A673 (cell line): ENCODE data around the gene TAB3. TPM values are rescaled to one million over a fixed set of nuclear protein-coding genes. Genes with fewer than 3 reads are reported as not detected.

Experiments
- BruUV-seq: library from RNA; stranded (reverse); fragments of 400-500 nt; replicated peaks from 2 replicates; lab custom pipeline; 2021; lab: Mats Ljungman, UMichigan
- CTCF ChIA-PET: fragments of 300-600 bp; sonication (Branson Sonifier 250); formaldehyde crosslinking; loops from one replicate; lab custom pipeline; 2022; ENCODE audit warnings: antibody characterized with exemption; lab: Charles Lee
- POLR2A ChIA-PET: fragments of 300-600 bp; sonication (Branson Sonifier 250); formaldehyde crosslinking; loops from one replicate; lab custom pipeline; 2022; ENCODE audit warnings: antibody characterized with exemption; ENCODE audit not compliant: low non-redundant PET; lab: Charles Lee
- DNase-seq: peaks from one replicate; pipeline ENCODE4 v3.0.0-alpha.2; 2015; ENCODE audit warnings: low spot score
- H3K27ac ChIP-seq: fragments of 200-600 bp; sonication (generic); 2 replicates; pipeline ENCODE4 v1.5.1; 2016; ENCODE audit warnings: mixed run types, low read depth, mild to moderate bottlenecking, mixed read lengths, antibody characterized with exemption, low read length; ENCODE audit not compliant: poor library complexity, severe bottlenecking
- H3K27me3 ChIP-seq: fragments of 200-600 bp; sonication (generic); replicated peaks from 2 replicates; pipeline ENCODE4 v1.6.1; 2017; ENCODE audit warnings: mixed run types, low read depth, mild to moderate bottlenecking, mixed read lengths, antibody characterized with exemption, low read length; ENCODE audit not compliant: insufficient read depth, poor library complexity
- H3K36me3 ChIP-seq: fragments of 200-600 bp; sonication (generic); 2 replicates; pipeline ENCODE4 v1.6.1; 2016; ENCODE audit warnings: mixed run types, mild to moderate bottlenecking, mixed read lengths, antibody characterized with exemption, low read length; ENCODE audit not compliant: insufficient read depth, poor library complexity, severe bottlenecking
- H3K4me1 ChIP-seq: fragments of 200-600 bp; sonication (generic); 2 replicates; pipeline ENCODE4 v1.6.1; 2017; ENCODE audit warnings: mixed run types, mild to moderate bottlenecking, mixed read lengths, antibody characterized with exemption, low read length; ENCODE audit not compliant: insufficient read depth, poor library complexity, severe bottlenecking
- H3K4me3 ChIP-seq: fragments of 200-600 bp; sonication (generic); 2 replicates; pipeline ENCODE4 v1.5.1; 2016; ENCODE audit warnings: low read depth, mixed run types, mild to moderate bottlenecking, mixed read lengths, low read length; ENCODE audit not compliant: poor library complexity, severe bottlenecking
- H3K9me3 ChIP-seq: fragments of 200-600 bp; sonication (generic); 2 replicates; pipeline ENCODE4 v1.6.1; 2016; ENCODE audit warnings: mixed run types, low read depth, mild to moderate bottlenecking, mixed read lengths, antibody characterized with exemption, low read length; ENCODE audit not compliant: poor library complexity, severe bottlenecking
- EZH2 ChIP-seq: fragments of 200-600 bp; sonication (generic); IDR thresholded peaks from 2 replicates; pipeline ENCODE4 v1.6.1; 2017; ENCODE audit warnings: borderline replicate concordance, low read depth, mild to moderate bottlenecking, mixed read lengths, antibody characterized with exemption, low read length; ENCODE audit not compliant: poor library complexity, severe bottlenecking
- intact Hi-C: fragments of 100-400 bp; cut with micrococcal nuclease; formaldehyde crosslinking; loops from one replicate; pipeline ENCODE4 v1.10.0; 2022; ENCODE audit not compliant: unreplicated experiment
- total RNA-seq: library from RNA; stranded (reverse); gene quantifications from 2 replicates; pipeline ENCODE4 v1.2.3, GENCODE V29; 2021
- TF ChIP-seq, protein P1 (sequence below): fragments of 300-800, 200-600 bp; sonication (generic); conservative IDR thresholded peaks from 2 replicates; pipeline ENCODE4 v1.5.1; 2017; ENCODE audit warnings: low read depth, mild to moderate bottlenecking, antibody characterized with exemption, low read length, moderate library complexity, mixed read lengths

TAB3 gene
- total RNA-seq, 1 experiment from 2014 or later = 12.0 TPM

GRCh38 chrX:30918480-30918879 is 29.4 kb upstream of the TAB3 start:
- no peak overlapping the region for H3K4me3 ChIP-seq
- H3K9me3 ChIP-seq = no peaks in the 10 kb centered on the region
- no TSS peak for BruUV-seq
- H3K27ac ChIP-seq = no peak overlapping the region
- H3K36me3 ChIP-seq = no peaks in the 10 kb centered on the region
- TF ChIP-seq, protein P1, sequence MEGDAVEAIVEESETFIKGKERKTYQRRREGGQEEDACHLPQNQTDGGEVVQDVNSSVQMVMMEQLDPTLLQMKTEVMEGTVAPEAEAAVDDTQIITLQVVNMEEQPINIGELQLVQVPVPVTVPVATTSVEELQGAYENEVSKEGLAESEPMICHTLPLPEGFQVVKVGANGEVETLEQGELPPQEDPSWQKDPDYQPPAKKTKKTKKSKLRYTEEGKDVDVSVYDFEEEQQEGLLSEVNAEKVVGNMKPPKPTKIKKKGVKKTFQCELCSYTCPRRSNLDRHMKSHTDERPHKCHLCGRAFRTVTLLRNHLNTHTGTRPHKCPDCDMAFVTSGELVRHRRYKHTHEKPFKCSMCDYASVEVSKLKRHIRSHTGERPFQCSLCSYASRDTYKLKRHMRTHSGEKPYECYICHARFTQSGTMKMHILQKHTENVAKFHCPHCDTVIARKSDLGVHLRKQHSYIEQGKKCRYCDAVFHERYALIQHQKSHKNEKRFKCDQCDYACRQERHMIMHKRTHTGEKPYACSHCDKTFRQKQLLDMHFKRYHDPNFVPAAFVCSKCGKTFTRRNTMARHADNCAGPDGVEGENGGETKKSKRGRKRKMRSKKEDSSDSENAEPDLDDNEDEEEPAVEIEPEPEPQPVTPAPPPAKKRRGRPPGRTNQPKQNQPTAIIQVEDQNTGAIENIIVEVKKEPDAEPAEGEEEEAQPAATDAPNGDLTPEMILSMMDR = no peak
- no peak for TF ChIP-seq EZH2
- intact Hi-C loops = no loop called here
- no peak for DNase-seq
- POLR2A ChIA-PET = no interaction called here
- no peaks in the 10 kb centered on the region for H3K4me1 ChIP-seq
- H3K27me3 ChIP-seq = no peaks in the 10 kb centered on the region
- CTCF ChIA-PET = no interaction called here

DNA sequence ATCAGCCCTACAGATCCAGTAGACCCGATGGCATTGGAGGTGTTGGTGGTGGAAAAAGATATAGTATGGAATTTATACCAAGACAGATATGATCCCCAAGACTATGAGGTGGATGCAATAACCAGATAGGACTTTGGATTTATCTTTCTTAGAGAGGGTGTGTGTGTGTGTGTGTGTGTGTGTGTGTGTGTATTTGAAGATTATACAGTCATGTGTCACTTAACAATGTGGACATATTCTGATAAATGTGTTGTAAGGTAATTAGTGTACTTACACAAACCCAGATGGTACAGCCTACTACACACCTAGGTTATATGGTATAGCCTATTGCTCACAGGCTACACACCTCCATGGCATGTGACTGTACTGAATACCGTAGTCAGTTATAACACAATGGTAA is 24.4 kb upstream of the TAB3 start:
- BruUV-seq = no TSS peak
- Histone ChIP-seq H3K36me3 (no peaks in the 10 kb centered on the region), H3K27me3 (no peaks in the 10 kb centered on the region), H3K27ac (no peak overlapping the region), H3K9me3 (no peaks in the 10 kb centered on the region), H3K4me3 (no peak overlapping the region), H3K4me1 (no peaks in the 10 kb centered on the region)
- DNase-seq = no peak
- TF ChIP-seq, protein P1 = no peak
- no peak for TF ChIP-seq EZH2
- ChIA-PET POLR2A (no interaction called here), CTCF (no interaction called here)
- intact Hi-C loops = no loop called here

DNA sequence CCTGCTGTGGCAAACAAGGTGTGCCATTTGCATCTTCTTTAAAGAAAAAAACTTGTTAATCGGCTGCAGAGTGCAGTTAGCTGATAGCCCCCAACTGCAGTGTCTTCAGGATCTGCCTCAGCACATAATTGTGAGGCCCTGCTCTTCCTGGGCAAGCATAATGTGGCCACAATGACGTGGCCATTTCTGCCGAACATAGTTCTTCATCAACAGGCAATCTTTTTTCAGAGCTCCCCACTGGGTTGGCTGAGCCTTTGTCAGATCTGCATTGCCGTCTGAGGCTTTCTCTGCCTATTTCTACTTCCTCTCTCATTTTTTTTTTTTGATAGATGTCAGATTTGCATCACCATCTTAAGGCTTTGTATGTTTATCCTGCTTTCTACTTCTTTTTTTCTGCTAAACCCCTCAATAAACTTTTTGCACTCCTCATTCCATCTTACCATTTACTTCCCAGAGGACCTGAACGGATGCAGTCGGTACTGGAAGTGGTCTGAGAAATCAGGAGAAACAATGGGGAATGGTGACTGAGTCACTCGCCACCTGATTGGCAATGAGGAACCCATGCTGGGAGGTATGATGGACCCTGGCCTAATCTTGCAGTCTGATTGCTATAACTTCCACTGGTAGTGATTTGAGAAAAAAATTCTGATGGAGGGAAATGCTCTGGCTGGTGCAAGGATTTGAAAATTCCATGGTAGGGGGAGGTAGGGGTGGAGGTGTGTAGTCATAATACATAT is 21.2 kb upstream of the TAB3 start:
- DNase-seq = peak; percentile 6
- H3K4me3 ChIP-seq = no peak overlapping the region
- no peaks in the 10 kb centered on the region for H3K4me1 ChIP-seq
- POLR2A ChIA-PET = interaction anchor here (0.6 kb wide), 1 partner anchor 28 kb away, joined by 5 read pairs; no protein-coding TSS in a partner anchor
- no peaks in the 10 kb centered on the region for H3K9me3 ChIP-seq
- CTCF ChIA-PET = no interaction called here
- H3K27me3 ChIP-seq = no peaks in the 10 kb centered on the region
- no peaks in the 10 kb centered on the region for H3K36me3 ChIP-seq
- no peak for TF ChIP-seq EZH2
- TF ChIP-seq, protein P1 = no peak
- intact Hi-C loops = no loop called here
- no peak overlapping the region for H3K27ac ChIP-seq
- no TSS peak for BruUV-seq
